Left lung (tissue), 10 donors: Measurements from ENCODE around the gene KIF3C. TPM values are rescaled to one million over a fixed set of nuclear protein-coding genes. Genes with fewer than 3 reads are reported as not detected.

Experiments used
- ATAC-seq: fragments of 200-7000 bp; cut with Tn5 transposase; one replicate; pipeline ENCODE4 v1.9.1; 2020; ENCODE audit warnings: moderate library complexity
- DNase-seq, 4 donors: peaks; one replicate each; pipeline ENCODE4 v3.0.0-alpha.2; 2013 to 2020
- H3K27ac ChIP-seq, 2 donors: fragments of 200-600 bp; sonication (generic) in 1 of 2; one replicate each; pipeline versions ENCODE4 v1.5.0 to v1.8.0; 2020 to 2021
- H3K27me3 ChIP-seq, 2 donors: fragments of 200-600 bp; sonication (generic) in 1 of 2; one replicate each; pipeline versions ENCODE4 v1.5.0 to v1.8.0; 2020 to 2021
- H3K36me3 ChIP-seq, 2 donors: fragments of 200-600 bp; sonication (generic) in 1 of 2; one replicate each; pipeline versions ENCODE4 v1.5.0 to v1.8.0; 2020 to 2021
- H3K4me1 ChIP-seq, 2 donors: fragments of 200-600 bp; one replicate each; pipeline ENCODE4 v1.8.0; 2021
- H3K4me3 ChIP-seq, 2 donors: fragments of 200-600 bp; sonication (generic) in 1 of 2; one replicate each; pipeline versions ENCODE4 v1.5.0 to v1.8.0; 2020 to 2021; ENCODE audit warnings: mild to moderate bottlenecking in 1 of 2
- H3K9me3 ChIP-seq, 2 donors: fragments of 200-600 bp; sonication (generic) in 1 of 2; one replicate each; pipeline versions ENCODE4 v1.5.0 to v1.8.0; 2020 to 2021
- intact Hi-C, 2 donors: fragments of 100-400 bp; cut with DNase I; formaldehyde crosslinking; loops; one replicate each; pipeline versions ENCODE4 v1.11.2 to v1.14.2; 2022
- polyA plus RNA-seq, 6 donors: library from polyadenylated mRNA; unstranded; fragments of 120-200 nt; gene quantifications; one replicate each; pipeline ENCODE4 v1.2.1, GENCODE V29; 2013; ENCODE audit not compliant: insufficient read length in 6 of 6
- total RNA-seq, 2 donors: library from RNA; stranded (reverse); fragmentation: NEBNext Ultra II Directional; extraction: Animal tissue kit (Norgen Biotek cat#: 25700); gene quantifications; one replicate each; pipeline ENCODE4 v1.2.1, GENCODE V29; 2021
- TF ChIP-seq, protein P1 (sequence below), 2 donors: fragments of 200-600 bp; sonication (generic) in 1 of 2; IDR thresholded peaks; one replicate each; pipeline versions ENCODE4 v1.5.0 to v1.8.0; 2021; ENCODE audit warnings: antibody characterized with exemption in 2 of 2
- donor health status: DM: no; HTN: yes; CAD: no.
- donor health status: DM: no; HTN: no; CAD: no.

The KIF3C gene
- total and polyA plus RNA-seq, 8 donors: 5.4 to 23.1 (median 16.7) TPM

GRCh38 chr2:25894135-25894830, 88.0 kb downstream of the KIF3C start:
- no peak for ATAC-seq
- DNase-seq: peak in 1 of 4 donors; percentile 26
- no peaks in the 10 kb centered on the region for H3K36me3 ChIP-seq
- TF ChIP-seq, protein P1, sequence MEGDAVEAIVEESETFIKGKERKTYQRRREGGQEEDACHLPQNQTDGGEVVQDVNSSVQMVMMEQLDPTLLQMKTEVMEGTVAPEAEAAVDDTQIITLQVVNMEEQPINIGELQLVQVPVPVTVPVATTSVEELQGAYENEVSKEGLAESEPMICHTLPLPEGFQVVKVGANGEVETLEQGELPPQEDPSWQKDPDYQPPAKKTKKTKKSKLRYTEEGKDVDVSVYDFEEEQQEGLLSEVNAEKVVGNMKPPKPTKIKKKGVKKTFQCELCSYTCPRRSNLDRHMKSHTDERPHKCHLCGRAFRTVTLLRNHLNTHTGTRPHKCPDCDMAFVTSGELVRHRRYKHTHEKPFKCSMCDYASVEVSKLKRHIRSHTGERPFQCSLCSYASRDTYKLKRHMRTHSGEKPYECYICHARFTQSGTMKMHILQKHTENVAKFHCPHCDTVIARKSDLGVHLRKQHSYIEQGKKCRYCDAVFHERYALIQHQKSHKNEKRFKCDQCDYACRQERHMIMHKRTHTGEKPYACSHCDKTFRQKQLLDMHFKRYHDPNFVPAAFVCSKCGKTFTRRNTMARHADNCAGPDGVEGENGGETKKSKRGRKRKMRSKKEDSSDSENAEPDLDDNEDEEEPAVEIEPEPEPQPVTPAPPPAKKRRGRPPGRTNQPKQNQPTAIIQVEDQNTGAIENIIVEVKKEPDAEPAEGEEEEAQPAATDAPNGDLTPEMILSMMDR (IDR thresholded peaks at IDR 0.05): no peak
- no peaks in the 10 kb centered on the region for H3K4me1 ChIP-seq
- intact Hi-C loops: no loop called here
- H3K27me3 ChIP-seq: no peaks in the 10 kb centered on the region
- no peak overlapping the region for H3K4me3 ChIP-seq
- no peaks in the 10 kb centered on the region for H3K9me3 ChIP-seq
- no peak overlapping the region for H3K27ac ChIP-seq

- Histone ChIP-seq H3K4me3 (no peak overlapping the region), H3K4me1 (no peaks in the 10 kb centered on the region), H3K36me3 (no peaks in the 10 kb centered on the region), H3K27ac (no peak overlapping the region), H3K27me3 (no peaks in the 10 kb centered on the region), H3K9me3 (no peaks in the 10 kb centered on the region)
- ATAC-seq (no peak), DNase-seq (no peak)
- TF ChIP-seq, protein P1 (IDR thresholded peaks at IDR 0.05): no peak
- intact Hi-C loops: no loop called here
Measured at GRCh38 chr2:25891672-25892071, 90.6 kb downstream of the KIF3C start.

DNA sequence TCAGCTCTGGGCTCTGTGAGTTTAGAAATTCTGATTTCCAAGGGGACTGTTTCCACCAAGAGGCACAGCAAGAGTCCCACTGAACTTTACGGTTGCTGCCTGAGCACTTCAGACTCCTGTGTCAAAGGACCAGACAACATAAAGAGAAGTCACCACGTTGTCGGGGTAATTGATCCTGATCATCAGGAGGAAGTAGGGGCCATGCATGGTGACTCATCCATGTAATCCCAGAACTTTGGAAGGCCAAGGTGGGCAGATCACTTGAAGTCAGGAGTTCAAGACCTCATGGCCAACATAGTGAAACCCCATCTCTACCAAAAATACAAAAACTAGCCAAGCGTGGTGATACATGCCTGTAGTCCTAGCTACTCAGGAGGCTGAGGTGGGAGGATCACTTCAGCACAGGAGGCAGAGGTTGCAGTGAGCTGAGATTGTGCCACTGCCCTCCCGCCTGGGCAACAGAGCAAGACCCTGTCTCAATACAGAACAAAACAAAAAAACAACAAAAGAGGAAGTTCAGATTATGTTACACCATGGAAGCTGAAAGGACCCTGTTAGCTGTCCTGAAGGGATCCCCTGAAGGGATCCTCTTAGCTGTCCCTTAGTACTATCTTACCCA, 94.6 kb downstream of the KIF3C start:
- intact Hi-C loops: no loop called here
- no peak for ATAC-seq
- Histone ChIP-seq H3K9me3 (no peaks in the 10 kb centered on the region), H3K4me3 (no peak overlapping the region), H3K27me3 (peaks cover 0 to 5% of the 10 kb centered on the region in 2 donors), H3K4me1 (no peaks in the 10 kb centered on the region), H3K27ac (no peak overlapping the region), H3K36me3 (no peaks in the 10 kb centered on the region)
- DNase-seq: no peak
- TF ChIP-seq, protein P1 (IDR thresholded peaks at IDR 0.05): no peak

GRCh38 chr2:25885933-25886332, 96.4 kb downstream of the KIF3C start:
- Histone ChIP-seq H3K9me3 (no peaks in the 10 kb centered on the region), H3K36me3 (no peaks in the 10 kb centered on the region), H3K4me1 (no peaks in the 10 kb centered on the region), H3K4me3 (no peak overlapping the region), H3K27ac (no peak overlapping the region), H3K27me3 (peaks cover 0 to 13% of the 10 kb centered on the region in 2 donors)
- ATAC-seq (no peak), DNase-seq (no peak)
- intact Hi-C loops: no loop called here
- TF ChIP-seq, protein P1 (IDR thresholded peaks at IDR 0.05): no peak

DNA sequence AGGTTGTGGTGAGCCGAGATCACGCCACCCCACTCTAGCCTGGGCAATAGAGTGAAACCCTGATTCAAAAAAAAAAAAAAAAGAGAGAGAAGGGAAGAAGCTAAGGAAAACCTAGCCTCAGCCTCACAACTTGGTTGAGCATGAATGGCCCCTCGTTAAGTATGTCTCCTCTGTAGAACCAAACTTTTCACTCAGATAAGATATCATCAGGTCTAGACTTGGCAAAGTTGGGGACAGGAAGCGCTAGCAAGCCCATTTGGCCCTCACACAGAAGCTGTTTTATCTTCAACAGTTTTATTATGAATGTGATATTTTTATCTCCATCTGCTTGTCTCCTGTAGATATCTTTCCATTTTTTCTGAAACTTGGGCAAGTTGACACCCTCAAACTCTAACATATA, 100.5 kb downstream of the KIF3C start:
- Histone ChIP-seq H3K9me3 (no peaks in the 10 kb centered on the region), H3K27me3 (peaks cover 0 to 13% of the 10 kb centered on the region in 2 donors), H3K36me3 (no peaks in the 10 kb centered on the region), H3K4me1 (peaks cover 0 to 11% of the 10 kb centered on the region in 2 donors), H3K4me3 (no peak overlapping the region), H3K27ac (no peak overlapping the region)
- intact Hi-C loops: no loop called here
- ATAC-seq (no peak), DNase-seq (no peak)
- TF ChIP-seq, protein P1 (IDR thresholded peaks at IDR 0.05): no peak
